Neutrophil (primary cell): ENCODE results near the gene PAX2.

Source experiments
- H3K27ac ChIP-seq: fragments of 200-600 bp; sonication (generic); 2 replicates; pipeline ENCODE4 v1.5.1; 2016; ENCODE audit warnings: mild to moderate bottlenecking, moderate library complexity
- H3K27me3 ChIP-seq: fragments of 200-600 bp; sonication (generic); 2 replicates; pipeline ENCODE4 v1.6.0; 2016; ENCODE audit warnings: mild to moderate bottlenecking
- H3K36me3 ChIP-seq: fragments of 200-600 bp; sonication (generic); 2 replicates; pipeline ENCODE4 v1.5.1; 2017
- H3K4me1 ChIP-seq, 2 experiments: fragments of 200-600 bp in 1 of 2; sonication (generic) in 1 of 2; 1 replicate in 1 of 2; 2 replicates in 1 of 2; pipeline versions ENCODE4 v1.5.1 to v1.6.1; 2013 to 2016; ENCODE audit warnings: low read depth in 1 of 2, low read length in 1 of 2, mild to moderate bottlenecking in 1 of 2, moderate library complexity in 1 of 2; ENCODE audit not compliant: control insufficient read depth in 1 of 2, insufficient read depth in 1 of 2
- H3K4me3 ChIP-seq, 2 experiments: fragments of 200-600 bp in 1 of 2; sonication (generic) in 1 of 2; 1 replicate in 1 of 2; 2 replicates in 1 of 2; pipeline ENCODE4 v1.5.1; 2013 to 2016; ENCODE audit warnings: low read depth in 1 of 2, low read length in 1 of 2, mild to moderate bottlenecking in 1 of 2, moderate library complexity in 1 of 2
- H3K9me3 ChIP-seq: fragments of 200-600 bp; sonication (generic); 2 replicates; pipeline ENCODE4 v1.5.1; 2016
- TF ChIP-seq, protein P1 (sequence below): fragments of 200-600 bp; sonication (generic); IDR thresholded peaks from 2 replicates; pipeline ENCODE4 v1.5.1; 2016; ENCODE audit warnings: antibody characterized with exemption

Gene PAX2

DNA sequence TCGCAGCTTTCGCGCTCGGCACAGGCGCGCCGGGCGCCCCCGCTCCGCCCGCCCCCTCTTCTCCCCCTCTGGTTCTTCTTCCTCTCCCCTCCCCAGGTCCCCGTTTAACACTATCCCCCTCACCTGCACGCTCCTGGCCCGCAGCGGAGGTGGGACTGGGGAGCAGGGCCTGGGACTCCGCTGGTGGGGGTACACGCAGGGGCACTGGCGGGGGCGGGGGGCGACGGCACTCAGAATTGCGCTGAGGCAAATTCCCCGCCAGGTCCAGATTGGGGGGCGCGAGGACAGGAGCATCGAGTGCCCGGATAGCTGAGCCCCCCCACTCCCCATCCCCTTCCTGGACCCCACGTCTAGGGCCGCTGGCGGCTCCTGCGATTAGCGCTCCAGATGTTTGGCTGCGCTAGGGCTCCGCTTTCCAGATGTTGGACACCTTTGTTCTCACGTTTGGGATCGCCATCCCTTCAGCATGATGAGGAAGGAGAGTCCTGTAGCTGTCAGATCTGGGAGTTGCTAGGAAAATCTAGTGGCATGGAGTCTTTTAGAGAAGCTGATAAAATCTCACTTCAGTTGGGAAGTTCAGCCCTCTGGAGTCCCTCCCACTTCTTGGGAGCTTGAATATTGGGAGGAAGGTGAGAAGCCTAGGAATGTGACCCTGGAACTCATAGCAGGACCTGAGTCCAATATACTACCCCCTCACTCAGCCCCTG is 31.4 kb upstream of the PAX2 start:
- Histone ChIP-seq H3K36me3 (no peaks in the 10 kb centered on the region), H3K9me3 (no peaks in the 10 kb centered on the region), H3K27ac (no peak overlapping the region), H3K4me1 (no peaks in the 10 kb centered on the region), H3K4me3 (no peak overlapping the region), H3K27me3 (peaks cover 100% of the 10 kb centered on the region)
- TF ChIP-seq, protein P1, sequence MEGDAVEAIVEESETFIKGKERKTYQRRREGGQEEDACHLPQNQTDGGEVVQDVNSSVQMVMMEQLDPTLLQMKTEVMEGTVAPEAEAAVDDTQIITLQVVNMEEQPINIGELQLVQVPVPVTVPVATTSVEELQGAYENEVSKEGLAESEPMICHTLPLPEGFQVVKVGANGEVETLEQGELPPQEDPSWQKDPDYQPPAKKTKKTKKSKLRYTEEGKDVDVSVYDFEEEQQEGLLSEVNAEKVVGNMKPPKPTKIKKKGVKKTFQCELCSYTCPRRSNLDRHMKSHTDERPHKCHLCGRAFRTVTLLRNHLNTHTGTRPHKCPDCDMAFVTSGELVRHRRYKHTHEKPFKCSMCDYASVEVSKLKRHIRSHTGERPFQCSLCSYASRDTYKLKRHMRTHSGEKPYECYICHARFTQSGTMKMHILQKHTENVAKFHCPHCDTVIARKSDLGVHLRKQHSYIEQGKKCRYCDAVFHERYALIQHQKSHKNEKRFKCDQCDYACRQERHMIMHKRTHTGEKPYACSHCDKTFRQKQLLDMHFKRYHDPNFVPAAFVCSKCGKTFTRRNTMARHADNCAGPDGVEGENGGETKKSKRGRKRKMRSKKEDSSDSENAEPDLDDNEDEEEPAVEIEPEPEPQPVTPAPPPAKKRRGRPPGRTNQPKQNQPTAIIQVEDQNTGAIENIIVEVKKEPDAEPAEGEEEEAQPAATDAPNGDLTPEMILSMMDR, result no peak

DNA sequence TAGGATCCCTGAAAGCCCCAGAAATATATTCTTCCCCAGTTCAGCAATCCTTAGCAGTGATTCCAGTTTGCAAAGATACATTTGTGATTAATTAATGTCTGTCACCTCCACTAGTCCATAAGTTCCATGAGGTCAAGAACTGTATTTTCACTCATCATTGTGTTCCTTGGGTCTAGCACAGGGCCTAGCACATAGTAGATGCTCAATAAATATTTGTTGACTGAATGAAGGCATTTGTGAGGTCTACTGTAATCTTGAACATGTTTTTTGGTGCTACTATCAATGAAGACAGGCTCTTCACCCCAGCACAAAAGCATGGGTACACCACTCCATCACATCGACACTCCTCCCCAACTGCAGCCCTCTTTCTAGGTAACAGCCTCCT is 30.8 kb upstream of the PAX2 start:
- Histone ChIP-seq H3K27ac (no peak overlapping the region), H3K9me3 (no peaks in the 10 kb centered on the region), H3K27me3 (peaks cover 100% of the 10 kb centered on the region), H3K4me3 (no peak overlapping the region), H3K36me3 (no peaks in the 10 kb centered on the region), H3K4me1 (no peaks in the 10 kb centered on the region)
- TF ChIP-seq, protein P1, result no peak

DNA sequence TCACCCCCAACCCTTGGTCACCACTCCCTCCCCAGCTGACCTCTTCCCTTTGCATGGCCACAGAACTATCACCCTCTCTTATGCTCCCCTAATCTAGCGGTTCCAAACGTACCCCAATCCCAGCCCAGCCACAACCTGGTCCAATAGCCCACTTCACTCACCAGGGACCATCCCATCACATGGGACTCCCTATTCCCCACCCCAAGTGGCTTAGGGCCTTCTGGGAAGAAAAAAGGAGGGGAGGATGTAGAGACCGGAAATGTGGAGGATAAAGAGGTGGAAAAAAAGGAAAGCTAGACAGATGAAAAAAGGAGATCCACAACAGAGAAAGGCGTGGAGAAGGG is 30.3 kb upstream of the PAX2 start:
- Histone ChIP-seq H3K4me1 (no peaks in the 10 kb centered on the region), H3K4me3 (no peak overlapping the region), H3K36me3 (no peaks in the 10 kb centered on the region), H3K9me3 (no peaks in the 10 kb centered on the region), H3K27me3 (peaks cover 100% of the 10 kb centered on the region), H3K27ac (no peak overlapping the region)
- TF ChIP-seq, protein P1, result no peak

DNA sequence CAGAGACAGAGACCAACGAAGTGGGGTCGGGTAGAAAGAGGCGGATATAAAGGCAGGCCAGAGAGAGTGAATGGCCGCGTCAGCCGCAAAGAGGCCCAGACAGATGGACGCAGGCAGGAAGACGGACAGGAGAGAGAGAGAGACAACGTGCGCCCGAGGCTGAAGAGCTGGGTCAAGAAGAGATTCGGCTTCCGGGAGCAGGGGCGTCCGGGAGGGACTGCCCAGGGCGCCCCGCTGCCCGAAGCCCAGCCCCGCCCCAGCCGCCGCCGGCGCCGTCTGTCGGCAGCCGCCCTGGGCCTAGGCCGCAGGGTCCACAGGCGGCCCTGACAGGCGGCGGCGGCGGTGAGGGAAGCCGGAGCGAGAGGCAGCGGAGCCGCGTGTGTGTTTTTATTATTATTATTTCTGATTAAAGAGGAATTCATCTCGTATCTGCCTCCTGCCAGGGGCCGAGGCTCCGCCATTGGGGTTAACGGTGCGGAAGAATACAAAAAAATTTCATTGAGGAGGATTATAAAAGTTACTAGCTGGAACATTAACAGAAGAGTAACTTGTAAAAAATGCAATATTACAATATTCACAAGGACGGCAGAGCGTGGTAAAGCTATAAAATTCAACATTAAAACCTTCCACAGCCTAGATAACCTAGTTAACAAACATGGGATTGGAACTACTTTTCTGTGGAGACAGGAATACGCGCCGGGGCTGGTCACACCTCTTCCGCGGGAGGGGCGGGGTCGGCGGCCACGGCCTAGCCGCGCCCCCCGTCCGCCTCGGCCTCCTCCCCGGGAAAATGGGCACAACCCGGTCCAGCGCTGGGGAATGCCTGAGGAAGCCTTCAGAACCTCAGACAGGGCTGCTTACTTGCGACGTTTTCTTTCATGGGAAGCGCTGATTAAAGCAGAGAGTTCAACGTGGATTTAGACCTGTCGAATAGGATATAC is 29.7 kb upstream of the PAX2 start:
- peaks cover 100% of the 10 kb centered on the region for H3K27me3 ChIP-seq
- H3K36me3 ChIP-seq, result no peaks in the 10 kb centered on the region
- H3K27ac ChIP-seq, result no peak overlapping the region
- no peaks in the 10 kb centered on the region for H3K4me1 ChIP-seq
- no peak overlapping the region for H3K4me3 ChIP-seq
- TF ChIP-seq, protein P1, result no peak
- H3K9me3 ChIP-seq, result no peaks in the 10 kb centered on the region

DNA sequence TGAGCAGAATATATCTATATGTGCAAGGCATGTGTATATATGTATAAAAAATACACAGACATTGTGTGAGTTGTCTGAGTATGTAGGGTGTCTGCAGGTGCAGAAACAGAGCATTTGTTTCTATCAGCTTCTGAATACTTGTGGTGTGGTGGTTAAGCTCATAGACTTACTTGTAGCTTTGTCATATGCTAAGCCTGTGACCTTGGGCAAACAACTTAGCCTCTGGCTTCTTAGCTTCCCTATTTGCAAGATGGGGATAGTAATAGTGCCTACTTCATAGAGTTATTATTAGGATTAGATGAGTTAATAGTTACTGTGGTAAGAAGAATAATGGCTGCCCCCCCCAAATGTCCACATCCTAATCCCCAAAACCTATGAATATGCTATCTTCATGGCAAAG is 28.2 kb upstream of the PAX2 start:
- no peak overlapping the region for H3K4me3 ChIP-seq
- no peaks in the 10 kb centered on the region for H3K9me3 ChIP-seq
- peaks cover 100% of the 10 kb centered on the region for H3K27me3 ChIP-seq
- no peaks in the 10 kb centered on the region for H3K36me3 ChIP-seq
- no peak overlapping the region for H3K27ac ChIP-seq
- H3K4me1 ChIP-seq, result no peaks in the 10 kb centered on the region
- TF ChIP-seq, protein P1, result no peak
